Measurements from ENCODE around the gene RAPH1.
"Not testable (repeated sequence)": the region's sequence is repeated elsewhere in the genome, so short reads cannot be mapped to it uniquely, and the experiment has no call there.

The RAPH1 gene

DNA sequence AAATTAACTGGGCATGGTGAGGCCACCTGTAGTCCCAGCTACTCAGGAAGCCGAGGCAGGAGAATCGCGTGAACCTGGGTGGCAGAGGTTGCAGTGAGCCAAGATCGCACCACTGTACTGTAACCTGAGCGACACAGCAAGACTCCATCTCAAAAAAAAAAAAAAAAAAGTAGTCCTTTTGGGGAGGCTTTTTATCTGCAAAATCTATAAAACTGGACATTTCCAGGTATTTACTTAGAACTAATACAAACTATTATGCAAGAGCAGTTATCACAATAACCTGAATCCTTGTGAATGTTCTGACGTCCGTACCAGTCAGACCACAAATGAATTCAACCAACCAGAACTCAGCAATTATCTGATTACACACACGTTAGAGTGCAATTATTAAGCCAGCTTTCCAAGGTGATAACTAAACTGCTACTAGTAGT lies 8.8 kb upstream of the RAPH1 start:
- no peak for DNase-seq

DNA sequence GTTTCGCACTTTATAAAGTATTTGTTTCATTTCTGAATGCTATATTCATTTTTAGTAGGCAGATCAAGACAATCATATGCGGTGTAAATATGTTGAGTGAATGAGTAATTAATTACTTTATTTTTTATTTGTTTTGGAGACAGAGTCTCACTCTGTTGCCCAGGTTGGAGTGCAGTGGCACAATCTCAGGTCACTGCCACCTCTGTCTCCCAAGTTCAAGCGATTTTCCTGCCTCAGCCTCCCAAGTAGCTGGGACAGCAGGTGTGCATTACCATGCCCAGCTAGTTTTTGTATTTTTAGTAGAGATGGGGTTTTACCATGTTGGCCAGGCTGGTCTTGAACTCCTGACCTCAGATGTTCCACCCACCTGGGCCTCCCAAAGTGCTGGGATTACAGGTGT lies 5.5 kb upstream of the RAPH1 start:
- DNase-seq, result not testable (repeated sequence)

DNA sequence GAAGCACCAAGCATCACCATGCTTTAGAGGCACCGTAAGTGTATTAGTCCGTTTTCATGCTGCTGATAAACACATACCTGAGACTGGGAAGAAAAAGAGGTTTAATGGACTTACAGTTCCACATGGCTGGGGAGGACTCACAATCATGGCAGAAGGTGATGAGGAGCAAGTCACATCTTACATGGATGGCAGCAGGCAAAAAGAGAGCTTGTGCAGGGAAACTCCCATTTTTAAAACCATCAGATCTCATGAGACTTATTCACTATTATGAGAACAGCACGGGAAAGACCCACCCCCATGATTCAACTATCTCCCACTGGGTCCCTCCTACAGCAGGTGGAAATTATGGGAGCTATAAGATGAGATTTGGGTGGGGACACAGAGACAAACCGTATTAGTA lies 3.1 kb upstream of the RAPH1 start:
- DNase-seq, result not testable (repeated sequence)

DNA sequence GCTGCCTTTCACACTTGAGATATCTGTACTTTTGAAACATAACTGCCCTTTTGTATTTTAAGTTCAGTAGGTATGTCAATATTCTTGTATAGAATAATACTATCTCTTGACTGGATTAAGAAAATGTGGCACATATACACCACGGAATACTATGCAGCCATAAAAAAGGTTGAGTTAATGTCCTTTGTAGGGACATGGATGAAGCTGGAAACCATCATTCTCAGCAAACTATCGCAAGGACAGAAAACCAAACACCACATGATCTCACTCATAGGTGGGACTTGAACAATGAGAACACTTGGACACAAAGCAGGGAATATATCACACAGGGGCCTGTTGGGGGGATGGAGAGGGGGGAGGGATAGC lies 1.5 kb upstream of the RAPH1 start:
- not testable (repeated sequence) for DNase-seq

DNA sequence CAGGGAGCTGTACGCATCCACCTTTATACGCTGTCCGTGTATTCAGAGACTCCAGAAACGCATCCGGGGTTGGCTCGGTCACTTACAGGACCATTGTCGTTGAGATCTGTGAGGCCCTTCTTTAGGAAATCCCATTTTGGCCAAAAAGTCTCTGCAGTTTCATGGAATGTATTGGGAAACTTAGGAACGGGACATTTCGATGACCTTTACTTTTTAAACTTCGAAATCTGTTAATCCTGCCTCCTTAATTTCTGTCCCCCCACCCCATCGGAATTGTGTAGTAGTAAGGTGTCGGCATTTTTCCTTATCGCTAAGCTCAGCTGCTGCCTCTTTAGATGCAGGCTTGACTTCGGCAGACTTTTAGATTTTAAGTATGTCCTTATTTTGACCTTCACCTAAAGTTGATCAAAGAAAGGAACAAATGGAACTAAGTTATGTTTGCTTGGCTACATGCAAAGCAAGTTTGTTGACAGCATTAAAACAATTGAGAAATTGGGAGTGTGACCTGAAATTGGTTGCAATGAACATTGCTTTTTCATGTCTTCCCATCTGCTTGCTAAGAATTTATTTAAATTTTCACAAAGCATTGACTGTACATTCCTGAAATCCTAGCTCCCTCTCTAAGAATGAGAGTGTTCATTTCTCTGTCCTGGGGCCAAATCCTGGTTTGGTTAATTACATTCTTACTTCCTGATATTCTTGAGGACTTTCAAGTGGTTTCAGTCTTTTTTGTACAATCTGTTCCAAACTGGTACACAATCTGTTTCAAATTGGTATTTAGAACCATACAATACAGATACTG lies 884 bp upstream of the RAPH1 start:
- no peak for DNase-seq

DNA sequence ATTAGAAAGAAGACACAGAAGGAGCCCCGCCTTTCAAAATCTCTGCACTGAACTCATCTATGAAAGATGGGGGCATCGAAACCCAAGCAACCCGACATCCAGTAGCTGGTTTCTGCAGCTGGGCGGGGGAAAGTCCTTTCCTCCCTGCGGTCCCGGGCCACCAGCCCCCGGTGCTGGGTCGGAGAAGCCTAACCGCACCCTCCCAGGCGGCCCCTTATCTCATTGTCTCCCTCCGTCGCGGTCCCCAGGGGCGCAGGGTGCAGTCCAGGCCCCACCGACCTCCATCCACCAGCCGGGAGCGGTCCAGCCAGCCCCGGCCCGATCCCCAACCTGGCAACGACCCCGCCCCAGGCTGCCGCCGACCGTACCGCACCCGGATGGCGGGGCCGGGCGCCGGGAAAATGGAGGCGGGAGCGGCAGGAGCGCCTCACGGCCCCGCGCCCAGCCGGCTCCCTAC lies 452 bp downstream of the RAPH1 start:
- no peak for DNase-seq

DNA sequence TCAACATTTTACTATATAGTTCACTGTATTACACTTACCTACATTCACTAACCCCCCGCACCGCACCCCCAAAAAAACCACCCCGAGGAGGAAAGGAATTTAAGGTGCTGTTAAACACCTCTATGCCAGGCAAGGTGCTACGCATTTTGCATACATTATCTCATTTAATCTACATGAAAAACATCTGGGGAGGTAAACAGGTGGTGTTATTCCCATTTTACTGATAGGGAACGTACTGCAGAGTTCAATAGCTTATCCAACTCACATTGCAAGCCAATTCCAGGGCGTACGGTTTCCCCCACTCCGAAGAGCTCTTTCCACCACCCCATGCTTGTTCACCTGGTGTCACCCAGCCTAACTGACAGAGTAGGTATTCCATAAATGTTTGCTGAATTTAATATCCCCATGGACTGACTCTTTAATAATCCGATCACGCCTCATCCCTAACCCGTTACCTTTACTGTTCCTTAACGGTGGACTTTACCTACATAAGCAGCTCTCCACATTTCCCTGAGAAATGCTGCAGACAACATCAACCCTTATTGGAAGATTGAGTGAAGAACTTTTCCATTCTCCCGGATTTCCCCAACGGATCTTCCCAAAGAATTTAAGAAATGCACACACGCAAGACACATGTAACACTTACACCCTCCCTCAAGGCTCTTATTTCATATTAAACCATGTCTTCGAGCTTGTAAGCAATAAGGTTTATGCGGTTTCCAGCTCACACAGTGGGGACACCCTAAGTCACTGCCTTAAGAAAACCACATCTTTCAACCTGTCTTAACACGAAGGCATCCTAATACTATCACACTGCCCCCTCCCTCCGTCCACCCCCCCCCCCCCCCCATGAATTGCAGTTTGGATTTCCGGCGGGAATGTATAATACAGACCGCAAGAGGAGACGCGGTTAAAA lies 1.2 kb downstream of the RAPH1 start:
- DNase-seq, result no peak

DNA sequence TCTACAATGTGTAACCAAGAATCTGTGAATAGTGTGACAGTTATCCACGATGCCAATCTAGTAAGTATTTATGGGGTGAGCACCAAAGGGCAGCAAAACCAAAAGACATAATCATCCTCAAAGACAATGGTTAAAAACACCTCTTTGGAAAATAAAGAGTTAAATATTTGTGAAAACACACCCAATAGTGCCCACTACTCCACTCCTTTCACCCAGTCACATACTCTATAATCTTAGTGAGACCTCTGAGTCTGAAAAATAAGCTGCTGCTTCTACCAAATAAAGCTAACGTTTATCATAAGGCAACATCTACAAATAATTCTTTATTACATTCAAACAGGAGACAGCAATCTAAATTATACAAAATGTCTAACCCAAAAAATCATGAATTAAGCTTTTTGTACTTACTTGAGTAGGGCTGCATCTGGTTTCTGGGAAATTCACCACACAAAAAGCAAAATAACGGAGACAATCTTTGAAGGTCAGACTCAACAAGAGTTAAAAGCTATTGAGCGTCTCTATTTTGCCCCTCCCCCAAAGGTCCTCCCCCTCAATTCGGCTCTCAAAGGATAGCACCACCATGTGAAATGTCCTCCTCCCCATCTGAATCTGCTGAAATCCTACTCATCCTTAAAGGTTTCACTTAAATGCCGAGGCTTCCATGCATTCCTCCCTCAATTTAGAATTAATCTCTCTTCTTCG lies 2.0 kb downstream of the RAPH1 start:
- no peak for DNase-seq

DNA sequence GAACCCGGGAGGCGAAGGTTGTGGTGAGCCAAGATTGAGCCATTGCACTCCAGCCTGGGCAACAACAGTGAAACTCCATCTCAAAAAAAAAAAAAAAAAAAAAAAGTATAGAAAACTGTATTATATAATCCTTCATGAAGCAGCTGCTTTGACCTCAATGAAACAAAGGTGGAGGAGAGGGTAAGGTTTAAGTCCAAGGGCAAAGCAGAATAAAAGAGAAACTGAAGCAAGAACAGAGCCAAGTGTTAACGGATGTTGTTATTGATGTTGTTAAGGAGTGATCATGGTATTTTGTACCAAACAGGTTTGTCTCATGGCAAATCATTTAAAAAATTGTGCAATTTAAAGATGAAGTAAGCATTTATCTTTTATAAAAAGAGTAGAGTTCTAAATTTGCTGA lies 7.4 kb downstream of the RAPH1 start:
- DNase-seq, result no peak

DNA sequence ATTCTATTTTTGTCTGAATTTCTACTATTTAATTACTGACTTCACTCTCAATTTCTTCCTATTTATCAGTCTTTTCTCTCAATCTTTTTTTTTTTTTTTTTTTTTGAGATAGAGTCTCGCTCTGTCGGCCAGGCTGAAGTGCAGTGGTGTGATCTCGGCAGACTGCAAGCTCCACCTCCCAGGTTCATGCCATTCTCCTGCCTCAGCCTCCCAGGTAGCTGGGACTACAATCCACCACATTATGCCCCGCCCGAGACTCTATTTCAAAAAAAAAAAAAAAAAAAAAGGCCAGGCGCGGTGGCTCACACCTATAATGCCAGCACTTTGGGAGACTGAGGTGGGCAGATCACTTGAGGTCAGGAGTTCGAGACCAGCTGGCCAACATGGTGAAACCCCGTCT lies 21.8 kb downstream of the RAPH1 start:
- not testable (repeated sequence) for DNase-seq

DNA sequence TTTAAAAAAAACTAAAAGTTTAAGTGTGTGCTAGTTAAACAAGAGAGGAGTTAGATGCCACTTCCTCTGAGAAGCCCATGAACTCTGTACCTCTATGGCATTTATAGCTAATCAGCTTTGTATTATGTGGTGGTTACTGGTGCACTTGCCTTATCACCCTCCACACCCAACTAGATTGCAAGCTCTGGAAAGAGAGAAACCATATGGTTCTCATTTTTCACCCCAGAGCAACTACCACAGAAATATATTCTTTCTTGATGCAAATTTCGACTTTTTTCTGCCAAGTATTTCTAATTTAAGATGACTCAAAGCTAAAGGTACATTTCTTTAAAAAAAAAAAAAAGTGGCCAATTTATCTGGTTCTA lies 24.2 kb downstream of the RAPH1 start:
- DNase-seq, result no peak

DNA sequence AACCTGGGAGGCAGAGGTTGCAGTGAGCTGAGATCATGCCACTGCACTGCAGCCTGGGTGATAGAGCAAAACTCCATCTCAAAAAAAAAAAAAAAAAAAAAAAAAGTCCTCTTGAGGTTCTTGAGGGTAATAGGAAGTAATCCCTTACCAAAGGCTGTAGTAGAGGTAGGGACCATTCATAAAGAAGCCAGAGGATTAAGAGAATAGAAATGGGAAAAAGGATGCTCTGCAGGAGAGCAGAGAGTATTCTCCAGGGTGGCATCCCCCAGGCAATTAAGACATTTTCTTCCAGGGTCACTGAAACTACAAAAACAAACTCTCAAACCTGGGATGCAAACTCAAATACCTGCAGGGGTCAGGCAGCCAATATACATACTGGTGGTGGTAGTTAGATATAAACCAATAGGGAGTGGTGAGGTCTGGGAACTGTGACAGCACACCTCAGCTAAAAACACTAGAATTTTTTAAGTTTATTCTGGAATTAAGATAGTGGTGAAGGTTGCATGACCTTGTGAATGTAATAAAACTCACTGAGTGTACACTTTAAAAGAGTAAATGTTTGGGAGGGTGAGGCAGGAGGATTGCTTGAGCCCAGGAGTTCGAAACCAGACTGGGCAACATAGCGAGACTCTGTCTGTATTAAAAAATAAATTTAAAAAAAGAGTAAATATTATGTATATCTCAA lies 24.7 kb downstream of the RAPH1 start:
- no peak for DNase-seq

DNA sequence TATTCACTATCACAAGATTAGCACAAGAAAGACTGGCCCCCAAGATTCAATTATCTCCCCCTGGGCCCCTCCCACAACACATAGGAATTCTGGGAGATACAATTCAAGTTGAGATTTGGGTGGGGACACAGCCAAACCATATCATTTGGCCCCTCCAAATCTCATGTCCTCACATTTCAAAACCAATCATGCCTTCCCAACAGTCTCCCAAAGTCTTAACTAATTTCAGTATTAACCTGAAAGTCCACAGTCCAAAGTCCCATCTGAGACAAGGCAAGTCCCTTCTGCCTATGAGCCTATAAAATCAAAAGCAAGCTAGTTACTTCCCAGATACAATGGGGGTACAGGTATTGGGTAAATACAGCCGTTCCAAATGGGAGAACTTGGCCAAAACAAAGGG lies 31.6 kb downstream of the RAPH1 start:
- DNase-seq, result not testable (repeated sequence)

DNA sequence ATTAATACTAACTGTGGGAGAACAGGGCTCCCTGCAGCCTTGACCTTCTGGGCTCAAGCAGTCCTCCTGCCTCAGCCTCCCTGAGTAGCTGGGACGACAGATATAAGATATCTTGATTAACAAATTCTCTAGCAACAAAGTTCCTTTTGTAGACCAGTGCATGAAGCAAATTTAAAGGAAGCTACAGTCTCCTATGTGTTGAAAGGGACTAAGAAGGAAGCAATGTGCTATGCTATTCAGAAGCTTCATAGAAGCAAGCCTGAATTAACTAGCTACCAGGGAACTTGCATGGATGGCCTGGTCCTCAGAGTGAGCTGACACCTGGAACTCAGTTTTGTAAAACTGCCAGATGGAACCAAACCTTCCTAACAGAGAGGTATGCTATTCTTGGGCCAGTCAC lies 33.2 kb downstream of the RAPH1 start:
- DNase-seq, result no peak

DNA sequence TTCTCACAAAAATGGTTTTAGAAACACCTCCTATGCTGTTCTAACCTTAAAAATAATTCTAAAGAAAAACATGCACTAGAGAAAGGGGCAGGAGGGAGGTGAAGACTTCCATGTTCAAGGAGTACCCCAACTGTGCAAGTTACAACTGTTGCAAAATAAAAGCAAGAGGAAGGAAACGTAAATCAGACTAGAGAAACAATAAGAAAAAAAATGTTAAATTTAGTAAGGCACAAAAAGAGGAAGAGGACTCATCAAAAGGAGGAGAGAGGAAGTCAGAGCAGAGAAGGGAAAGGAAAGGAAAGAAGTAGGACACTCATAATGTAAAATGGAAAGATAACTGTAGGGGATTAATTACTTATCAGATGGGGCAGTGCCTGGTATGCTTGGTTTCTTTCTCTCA lies 34.1 kb downstream of the RAPH1 start:
- no peak for DNase-seq

DNA sequence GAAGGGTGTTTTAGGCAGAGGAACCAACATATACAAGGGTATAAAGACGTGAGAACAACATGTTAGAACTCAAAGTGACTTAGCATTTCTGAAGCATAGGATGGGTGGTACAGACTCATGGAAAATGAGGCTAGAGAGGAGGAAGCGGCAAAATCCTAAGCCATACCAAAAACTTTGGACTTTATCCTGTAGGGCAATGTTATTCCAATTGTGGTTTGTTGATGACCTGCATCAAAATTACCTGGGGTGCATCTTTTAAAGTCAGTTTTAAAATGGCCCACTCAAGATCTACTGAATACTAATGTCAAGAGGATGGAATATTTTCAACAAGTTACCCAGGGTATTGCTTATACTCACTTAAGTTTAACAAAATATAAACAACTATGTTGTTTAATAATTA lies 34.8 kb downstream of the RAPH1 start:
- DNase-seq, result no peak

DNA sequence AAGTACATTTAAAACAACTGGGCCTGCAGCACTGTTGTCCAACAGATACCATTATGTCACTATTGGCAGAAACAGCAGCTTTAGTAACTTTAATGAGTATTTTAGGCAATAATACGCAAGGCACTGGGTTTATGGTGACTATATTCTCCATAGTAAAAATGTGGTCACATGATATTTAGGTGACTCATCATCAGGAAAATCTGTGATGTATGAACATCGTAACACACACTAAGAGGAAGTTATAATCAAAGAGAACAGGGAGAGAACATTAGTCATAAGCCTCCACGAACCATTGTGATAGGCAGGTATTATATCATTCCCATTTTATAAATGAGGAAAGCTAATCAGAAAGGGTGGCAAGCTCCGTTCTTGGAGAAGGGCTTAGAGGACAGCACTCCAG lies 36.9 kb downstream of the RAPH1 start:
- DNase-seq, result no peak

DNA sequence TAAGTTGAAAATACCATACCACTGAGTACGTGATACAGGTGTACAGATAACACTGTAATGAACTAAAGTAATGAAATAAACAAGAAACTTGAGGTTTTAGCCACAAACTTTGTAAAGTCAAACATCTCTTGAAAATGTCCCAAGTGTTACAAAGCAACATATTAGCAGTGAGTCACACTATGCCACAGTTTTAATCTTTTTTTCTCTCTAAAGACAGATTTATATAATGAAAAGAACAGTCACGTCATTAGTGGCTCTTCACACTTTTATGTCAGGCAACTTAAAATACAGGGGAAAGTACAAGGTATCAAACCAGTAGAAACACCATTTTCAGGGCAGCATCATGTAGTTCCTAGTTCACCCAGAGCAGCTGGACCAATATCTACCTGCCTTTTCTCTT lies 42.1 kb downstream of the RAPH1 start:
- no peak for DNase-seq

DNA sequence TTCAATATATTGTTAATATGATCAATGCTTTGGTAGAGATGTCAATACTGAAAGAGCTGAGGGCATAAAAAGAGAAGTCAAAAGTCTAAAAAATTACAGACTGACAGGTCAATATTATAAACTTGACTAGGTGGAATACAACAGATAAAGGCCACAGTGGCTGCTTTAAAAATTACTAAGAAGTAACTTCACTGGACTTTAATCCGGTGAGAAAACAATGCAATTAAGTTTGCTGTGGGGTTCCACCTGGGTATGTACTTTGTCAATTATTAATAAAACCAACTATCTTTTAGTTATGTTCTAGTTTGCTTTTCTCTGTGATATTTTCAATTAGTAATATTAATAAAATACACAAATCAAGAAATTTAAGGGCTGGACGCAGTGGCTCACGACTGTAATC lies 44.7 kb downstream of the RAPH1 start:
- DNase-seq, result no peak

DNA sequence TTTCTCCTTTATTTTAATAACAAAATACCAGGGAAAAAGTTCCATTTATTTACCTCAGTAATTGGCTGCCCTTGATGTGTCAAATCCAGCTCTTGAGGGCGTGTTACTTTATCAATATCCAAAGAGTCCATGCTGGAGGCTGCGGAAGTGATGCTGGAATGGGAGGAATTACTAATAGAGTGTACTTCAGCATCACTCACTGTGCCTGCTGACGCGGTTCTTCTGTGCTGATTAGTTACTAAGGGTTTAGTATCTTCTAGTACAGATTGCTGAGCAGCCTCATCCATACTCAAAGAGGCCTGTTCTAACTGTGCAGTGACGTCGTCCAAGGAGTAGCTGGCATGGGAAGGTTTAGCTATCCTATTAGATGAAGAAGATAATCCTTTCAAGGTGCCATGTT lies 45.6 kb downstream of the RAPH1 start:
- no peak for DNase-seq

DNA sequence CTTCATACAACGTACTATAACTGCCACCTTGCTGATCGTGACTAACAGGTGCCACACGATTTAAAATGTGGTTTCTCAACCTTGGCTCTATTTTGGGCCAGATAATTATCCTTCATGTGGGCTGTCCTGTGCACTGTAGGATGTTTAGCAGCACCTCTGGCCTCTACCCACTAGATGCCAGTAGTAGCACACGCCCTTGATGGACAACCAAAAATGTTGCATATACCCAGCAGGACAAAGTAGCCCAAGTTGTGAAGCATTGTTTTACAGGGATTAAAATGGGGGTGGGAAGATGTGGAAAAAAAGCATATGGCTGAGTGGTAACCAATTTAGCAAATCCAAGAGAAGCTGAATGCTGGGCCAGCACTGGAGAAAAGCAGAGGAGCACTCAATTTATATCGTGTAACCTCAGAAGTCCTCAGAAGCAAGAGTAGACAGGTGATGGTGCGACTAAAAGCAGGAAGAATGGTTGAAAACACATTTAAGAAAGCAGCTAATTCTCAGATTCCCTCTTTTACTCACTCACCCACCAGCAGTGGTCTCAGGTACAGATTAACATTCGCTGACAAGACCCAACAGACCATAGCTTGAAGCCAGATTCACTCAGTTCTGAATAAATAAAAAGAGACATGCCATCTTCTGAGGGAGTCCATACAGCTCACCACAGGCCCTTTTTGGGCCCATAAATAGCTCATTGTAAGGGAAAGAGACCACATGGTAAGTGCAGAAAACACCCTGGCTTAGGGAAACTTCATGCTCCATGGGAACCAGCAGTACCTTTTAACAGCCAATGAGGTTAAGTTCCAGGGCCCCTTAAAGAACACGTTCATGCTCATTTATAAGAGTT lies 50.6 kb downstream of the RAPH1 start:
- DNase-seq, result peak; percentile 2 to 24 (median 4)

DNA sequence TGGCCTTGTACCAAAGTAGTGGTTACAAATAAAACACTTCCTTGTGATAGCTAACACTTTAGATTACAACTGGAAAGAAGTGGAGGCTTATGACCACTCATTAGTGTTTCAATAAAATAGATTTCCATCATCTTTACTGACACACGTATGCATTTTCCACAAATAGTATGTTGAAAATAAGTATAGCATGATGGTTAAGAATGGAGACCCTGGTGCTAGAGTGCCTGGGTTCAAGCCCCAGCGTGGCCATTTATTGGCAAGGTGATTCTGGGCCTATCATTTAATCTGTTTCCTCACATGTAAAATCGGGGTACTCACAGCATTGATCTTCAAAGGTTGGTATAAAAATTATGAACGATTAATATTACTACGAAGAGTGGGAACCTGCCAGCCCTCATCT lies 54.5 kb downstream of the RAPH1 start:
- no peak for DNase-seq

Measured in activated CD4-positive, CD25-positive, alpha-beta regulatory T cell (primary cell).